HG03354 (cell line): ENCODE results near the gene CYP46A1.

ENCODE experiments used
- ATAC-seq: cut with Tn5 transposase; IDR thresholded peaks from one replicate; pipeline ENCODE4 v1.9.1; 2021; ENCODE audit warnings: mild to moderate bottlenecking; ENCODE audit not compliant: unreplicated experiment, poor library complexity, severe bottlenecking

CYP46A1 gene

DNA sequence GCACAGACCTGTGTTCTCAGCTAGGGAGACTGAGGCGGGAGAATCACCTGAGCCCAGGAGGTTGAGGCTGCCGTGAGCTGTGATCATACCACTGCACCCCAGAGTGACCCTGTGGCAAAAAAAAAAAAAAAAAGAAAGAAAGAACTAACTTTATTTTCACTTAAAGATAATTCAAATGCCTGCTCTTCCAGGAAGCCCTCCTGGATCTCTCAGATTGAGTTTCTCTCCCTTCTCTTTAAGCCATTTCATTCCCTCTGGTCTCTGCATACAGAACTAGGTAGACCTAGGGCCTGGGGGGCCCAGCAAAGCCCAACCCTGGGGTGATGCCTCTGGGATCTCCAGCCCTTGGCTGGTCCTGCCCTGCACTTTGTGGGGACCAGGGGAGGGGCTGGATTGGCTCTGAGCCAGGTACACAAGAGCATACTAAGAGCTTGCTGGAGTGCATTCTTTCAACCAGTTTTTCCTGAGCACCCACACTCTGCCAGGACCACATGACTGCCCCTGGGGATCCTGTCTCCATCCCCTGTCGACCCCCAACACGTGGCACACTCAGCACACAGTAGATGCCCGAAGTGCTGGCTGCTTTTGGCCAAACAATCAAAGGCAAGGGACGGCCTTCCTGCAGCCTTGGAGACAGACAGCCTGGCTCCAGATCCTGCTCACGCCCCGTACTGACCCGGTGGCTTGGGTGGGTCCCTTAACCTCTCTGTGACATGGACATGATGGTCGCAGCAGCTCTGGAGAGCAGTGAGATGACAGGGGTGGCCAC is 52.7 kb downstream of the CYP46A1 start:
- ATAC-seq = no peak

DNA sequence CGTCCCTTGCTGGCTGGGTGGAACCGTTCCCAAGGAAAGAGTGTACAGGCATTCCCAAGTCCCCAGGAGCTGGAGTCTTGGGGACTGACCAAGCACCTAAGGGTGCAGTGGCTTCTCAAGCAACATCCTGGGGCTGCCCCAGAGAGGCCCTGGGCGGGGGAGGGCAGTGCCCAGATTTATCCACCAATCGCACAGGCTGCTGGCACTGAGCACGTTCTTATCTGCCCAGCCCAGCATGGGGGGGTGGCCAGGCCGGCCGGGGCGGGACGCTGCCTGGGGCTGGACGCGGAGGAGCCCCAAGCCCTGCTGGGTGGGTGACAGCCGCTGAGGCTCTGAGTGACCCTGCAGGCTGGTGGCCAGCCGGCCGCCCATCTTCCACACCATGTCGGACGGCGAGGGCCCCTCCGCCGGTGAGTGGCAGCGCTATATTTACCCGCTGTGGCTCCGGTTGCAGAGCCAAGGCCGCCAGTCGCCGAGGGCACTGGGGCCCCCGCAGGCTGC is 53.4 kb downstream of the CYP46A1 start:
- no peak for ATAC-seq

DNA sequence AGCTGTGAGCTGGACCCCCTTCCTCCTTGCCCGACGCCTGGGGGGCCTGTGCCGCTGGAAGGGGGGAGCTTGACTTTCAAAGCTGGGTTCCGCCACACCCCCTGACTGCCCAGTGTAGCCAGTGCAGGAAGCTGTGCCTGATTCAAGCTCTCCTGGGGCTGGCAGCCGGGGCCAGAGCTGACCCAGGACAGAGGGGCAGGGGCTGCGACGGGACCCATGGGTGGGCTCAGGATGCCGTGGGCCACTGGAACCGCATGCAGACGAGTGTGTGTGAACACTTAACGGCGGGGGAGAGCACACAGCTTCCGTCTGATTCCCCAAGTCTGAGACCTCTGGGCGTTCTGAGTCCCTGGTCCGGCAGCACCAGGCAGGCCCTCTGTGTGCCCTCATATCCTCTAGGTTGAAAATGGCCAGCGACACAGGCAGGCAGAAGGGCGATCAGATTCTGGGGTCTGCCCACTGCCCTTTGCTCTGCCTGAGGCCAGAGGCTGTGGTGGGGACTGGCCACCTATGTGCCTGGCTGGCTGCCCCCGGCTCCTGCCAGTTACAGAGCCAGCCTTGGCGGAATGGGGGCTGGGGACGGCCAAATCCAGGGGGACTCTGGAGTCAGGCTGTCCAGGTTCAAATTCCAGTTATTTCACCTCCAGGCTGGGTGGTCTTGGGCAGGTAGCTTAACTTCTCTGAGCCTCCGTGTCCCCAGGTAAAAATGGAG is 54.0 kb downstream of the CYP46A1 start:
- no peak for ATAC-seq

DNA sequence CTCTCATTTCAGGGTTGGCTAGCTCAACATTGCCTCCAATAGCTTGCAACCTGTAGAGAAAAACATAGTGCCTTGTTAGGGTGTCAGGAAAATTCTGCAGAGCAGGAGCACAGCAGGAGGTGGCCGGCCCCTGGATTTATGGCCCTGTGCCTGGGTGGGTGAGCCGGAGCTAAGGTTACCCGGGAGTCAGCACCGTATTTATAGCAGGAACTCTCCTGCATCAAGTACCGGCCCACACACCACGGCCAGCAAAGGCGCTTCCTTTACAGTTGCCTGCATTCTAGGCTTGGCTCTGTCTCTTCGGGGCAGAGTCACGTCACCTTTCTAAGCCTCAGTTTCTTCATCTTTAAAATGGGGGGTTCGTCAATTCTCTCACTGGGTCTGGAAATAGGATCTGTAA is 56.3 kb downstream of the CYP46A1 start:
- ATAC-seq = no peak

DNA sequence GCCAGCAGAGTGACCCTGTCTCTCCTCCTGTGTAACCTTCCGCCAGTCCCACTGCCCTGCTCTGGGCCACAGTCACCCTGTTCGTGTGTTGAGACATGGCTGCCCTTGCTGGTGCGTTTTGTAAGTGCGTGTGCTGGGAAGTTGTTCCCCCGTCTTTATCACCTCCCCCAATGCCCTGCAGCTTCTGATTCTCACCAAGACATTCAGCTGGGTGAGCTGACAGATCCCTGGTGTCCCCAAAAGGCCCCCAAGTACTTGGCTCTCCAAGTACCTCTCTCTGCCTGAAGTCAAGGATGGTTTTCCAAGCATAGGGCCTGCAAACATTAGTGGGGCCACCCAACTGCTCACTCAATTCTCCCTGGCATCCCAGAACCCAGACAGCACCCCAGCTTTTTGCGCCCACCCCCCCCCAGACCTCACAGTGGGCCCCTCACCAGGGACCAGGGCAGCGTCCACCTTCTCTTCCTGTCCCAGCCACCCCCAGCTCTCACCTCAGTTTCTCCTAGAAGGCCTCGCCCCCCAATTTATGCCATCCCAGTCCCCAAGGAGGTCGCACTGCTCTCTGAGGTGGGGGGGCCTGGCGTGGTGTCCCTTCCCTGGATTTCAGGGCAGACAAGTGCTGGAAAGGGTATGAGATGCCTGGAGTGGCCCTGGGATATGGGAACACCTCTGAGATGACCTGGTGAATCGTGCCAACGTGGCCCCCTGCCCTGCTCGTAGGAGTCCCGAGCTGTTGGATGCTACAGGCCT is 57.3 kb downstream of the CYP46A1 start:
- no peak for ATAC-seq

DNA sequence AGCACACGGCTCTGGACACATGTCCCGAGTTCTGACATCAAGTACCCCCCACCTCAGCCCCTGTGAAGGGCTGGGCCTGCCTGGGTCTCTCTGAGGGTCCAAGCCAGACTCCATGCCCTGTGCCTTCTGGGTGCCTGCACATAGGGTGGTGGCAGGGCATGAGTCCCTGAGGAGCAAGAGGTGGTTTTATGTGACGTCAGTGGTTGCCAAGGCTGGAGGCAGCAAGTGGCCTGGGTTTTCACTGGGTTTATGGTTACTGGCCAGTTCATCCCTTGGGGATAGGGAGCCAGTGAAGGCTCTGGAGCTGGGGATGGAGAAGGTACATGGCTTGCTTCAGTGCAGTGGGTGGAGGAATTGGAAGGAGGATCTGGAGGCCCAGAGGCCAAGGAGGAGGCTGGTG is 58.0 kb downstream of the CYP46A1 start:
- ATAC-seq = no peak

DNA sequence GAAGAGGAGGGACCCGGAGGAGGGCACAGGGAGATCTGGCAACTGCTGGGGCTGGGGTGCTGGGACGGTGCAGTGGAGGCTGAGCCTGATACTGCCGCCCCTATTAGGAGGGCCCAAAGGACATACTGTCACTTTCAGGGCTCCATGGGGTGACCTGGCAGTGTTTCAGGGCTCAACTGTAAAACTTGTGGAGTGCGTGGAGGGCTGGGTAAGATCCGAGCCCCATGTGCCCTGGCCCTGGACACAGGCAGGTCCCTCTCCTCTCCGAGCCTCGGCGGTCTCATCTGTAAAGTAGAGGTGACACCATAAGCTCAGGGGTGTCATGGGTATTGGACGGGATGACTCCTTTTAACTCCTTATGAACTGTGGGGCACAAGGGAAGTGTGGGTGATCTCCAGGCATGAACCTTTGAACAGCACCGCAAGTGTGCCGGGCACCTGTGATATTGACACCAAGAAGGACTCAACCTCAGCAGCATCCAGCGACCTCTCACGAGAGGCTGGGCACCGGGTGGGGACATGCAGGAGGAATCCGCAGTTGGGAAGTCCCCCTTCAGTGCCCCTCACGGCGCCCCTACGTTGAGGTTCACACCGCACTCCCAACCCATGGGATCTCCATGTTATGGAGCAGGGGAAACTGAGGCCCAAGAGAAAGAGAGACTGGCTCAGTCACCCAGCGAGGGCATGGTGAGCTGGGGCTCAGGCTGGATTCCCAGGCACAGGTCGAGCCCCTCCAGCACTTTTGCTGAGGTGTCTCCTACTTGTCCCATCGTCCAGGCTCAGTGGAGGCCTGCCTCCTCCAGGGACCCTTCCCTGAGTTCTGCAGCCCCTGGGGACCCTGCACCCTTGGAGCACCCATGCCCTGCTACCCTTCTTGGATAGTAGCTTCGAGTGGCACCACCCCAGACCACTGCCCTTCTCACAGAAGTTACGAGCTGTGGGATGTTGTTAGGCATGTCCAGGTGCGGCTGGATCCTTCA is 58.7 kb downstream of the CYP46A1 start:
- ATAC-seq = no peak

DNA sequence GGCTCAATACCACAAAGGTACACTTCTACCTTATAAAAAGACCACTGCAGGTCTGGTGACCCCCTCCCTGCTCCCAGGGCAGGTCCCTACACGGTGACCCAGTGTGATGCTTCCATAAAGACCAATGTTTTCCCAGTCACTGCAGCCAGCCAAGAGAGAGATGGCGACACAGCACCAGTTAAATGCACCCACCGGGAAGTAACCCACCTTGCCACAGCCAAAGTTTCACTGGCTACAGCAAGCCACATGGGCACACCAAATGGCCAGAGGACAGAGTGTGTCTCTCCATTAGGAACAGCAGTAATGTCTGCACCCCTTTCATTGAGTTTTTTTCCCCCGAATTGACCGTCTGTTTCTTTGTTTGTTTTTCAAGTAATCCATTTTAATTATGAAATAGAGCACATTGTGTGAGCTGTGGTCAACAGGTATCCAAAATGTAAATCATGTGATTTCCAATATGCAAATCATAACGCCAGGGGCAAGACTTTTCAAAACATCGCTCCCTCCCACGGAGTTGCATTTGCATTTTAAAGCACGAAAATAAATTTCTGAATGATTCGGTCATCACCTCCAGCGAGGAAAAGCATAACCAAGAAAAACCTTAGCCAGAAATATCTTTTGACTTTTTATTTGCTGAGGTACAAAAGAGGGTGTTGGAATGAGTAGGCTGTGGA is 60.2 kb downstream of the CYP46A1 start:
- ATAC-seq = no peak

DNA sequence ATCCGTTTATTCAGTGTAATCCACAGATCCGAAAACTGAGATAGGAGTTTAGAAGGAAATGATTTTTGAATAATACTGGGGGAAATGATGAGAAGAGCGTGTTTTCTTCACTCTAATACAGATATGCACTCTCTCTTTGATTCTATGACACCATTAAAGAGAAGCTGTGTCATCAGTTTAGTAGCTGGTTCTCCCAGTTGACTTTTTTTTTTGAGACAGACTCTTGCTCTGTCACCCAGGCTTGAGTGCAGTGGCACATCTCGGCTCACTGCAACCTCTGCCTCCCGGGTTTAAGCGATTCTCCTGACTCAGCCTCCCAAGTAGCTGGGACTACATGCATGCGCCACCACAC is 60.8 kb downstream of the CYP46A1 start:
- ATAC-seq = no peak

DNA sequence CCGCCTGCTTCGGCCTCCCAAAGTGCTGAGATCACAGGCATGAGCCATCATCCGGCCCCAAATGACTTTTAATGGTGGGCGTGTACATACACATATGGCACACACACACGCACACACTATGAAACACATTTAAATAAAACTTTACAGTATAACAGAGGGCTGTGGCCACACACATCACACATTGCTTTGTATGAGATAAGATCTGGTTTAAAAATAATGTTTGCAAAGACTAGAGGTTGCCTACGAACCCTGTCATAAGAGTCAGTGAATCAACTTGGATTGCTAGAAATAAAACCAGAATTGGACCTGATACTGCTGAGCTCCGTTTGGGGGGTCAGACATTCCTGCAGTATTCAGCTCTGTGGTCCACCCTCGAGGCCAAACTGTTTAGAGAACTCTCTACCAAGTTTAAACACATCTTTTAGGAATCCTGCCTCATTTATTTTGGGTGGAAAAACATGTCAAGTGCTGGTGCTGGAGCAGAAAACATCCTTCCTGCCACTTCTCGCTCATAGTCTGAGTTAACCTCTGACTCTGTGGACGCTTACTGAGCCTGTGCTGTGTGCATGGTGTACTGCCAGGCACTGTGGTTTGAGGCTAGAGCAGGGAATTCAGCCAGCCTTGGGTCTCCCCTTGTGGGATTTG is 61.3 kb downstream of the CYP46A1 start:
- ATAC-seq = no peak

DNA sequence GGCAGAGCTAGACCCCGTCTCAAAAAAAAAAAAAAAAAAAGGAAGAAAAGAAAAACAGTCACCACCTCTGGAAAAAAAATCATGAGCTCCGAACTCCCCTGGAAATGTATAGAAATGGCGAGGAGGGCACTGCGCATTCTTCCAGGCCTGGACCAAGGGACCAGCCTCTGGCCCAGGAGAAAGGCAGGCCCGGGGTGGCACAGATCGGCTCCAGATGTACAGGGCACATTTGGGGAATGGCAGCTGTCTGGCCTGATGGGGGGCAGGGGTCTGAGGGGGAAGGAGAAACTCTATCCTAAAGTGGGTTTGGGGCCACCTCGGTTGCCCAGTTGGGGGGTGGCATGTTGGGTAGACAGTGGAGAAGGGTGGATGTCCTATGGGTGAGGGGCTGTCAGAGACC is 63.1 kb downstream of the CYP46A1 start:
- no peak for ATAC-seq

DNA sequence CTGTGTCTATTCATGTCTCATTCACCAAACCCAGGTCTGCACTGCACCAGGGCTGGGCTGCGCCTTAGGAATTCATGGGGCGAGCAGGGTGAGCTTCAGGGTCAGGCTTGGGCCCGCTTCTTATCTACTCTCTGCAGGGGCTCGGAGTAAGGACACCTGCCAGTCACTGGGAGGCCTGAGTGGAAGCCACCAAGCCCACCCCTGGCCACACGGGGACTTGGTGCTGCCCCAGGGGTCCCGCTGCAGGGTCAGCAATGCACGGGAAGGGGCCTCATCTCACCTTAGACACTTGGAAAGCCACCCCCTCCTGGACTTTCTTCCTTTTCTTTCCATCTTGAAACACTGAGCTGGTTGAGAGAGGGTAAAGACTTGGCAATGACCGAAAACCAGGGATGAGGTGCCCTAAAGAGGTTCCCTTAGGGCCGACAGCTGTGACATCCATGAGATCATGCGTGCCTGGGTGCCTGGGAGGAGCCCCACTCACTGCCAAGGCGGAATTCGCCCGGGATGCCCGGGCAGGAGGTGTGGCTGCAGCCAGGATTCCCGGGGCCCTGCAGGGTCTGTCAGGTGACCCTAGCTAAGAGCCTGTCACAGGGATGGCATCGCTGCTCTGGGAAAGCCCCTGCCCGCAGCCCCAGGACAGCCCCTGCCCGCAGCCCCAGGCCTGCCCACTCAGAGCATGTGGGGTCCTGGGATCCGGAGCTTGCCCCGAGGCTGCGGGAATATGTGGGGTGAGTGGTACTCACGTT is 63.7 kb downstream of the CYP46A1 start:
- ATAC-seq = no peak

DNA sequence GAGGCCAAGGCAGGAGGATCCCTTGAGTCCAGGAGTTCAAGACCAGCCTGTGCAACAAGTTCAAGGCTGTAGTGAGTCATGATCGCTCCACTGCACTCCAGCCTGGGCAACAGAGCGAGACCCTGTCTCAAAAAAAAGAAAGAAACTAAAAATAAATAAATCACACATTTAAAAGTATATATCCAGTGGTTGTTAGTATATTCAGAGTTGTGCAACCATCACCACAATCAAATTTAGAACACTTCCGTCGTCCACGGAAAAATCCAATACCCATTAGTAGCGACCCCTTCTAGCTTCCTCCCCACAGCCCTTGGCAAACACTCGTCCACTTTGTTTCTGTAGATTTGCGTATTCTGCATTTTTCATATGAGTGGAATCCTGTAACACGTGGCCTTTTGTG is 64.4 kb downstream of the CYP46A1 start:
- ATAC-seq = no peak

DNA sequence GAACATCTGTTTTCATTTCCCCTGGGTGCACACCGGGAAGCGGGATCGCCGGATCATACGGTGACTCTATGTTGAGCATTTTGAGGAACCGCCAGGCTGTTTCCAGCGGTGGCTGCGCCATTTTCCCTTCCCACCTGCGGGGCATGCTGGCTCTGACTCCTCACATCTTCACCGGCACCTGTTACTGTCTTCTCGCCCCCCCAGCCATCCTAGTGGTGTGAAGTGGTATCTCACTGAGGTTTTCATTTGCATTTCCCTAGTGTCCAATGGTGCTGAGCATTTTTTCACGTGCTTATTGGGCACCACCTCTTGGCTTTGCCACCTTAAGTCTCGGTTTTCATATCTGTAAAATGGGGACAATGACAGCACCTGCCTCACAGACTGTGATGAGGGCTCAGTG is 65.0 kb downstream of the CYP46A1 start:
- ATAC-seq = no peak

DNA sequence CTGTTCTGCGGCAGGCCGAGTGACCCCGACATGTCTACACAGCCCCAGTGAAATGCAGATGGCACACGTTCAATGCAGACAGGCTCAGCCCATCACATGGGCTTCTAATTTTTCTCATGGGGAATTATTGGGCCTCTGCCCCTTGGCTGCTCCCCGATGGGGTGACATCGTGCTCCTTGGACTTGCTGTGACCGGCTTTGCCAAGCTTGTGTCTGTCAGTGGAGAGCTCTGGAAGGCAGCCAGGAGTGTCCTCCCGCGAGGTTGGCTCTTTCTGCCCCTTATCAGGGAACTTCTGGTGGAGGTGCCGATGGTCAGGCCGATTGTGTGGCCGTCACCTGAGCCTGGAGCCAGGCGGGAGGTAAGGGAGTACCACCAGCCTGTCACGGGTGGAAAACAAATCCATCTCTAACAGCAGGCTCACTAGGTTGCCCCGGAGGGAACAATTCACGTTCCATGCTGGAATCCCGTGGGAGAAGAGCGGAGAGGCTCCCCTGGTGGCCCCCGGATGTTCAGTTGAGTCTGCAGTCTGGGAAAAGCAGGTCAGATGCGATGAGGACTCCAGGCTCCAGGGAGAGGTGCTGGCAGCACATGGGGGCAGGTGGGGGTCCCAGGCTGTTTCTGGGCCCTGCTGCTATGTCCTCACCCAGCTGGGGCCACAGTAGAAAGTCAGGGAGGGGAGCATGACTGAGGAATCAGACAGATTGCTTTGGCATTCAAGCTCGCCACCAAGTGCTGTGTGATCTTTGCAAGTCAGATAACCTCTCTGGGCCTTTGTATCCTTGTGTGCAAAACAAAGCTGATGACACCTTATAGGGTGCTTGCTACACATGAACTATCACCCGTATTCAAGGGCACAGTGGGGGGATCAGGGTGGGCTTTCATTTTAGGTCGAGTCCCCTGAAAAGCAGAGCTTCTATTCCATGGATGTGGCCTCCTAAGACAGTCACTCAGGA is 65.9 kb downstream of the CYP46A1 start:
- ATAC-seq = no peak

DNA sequence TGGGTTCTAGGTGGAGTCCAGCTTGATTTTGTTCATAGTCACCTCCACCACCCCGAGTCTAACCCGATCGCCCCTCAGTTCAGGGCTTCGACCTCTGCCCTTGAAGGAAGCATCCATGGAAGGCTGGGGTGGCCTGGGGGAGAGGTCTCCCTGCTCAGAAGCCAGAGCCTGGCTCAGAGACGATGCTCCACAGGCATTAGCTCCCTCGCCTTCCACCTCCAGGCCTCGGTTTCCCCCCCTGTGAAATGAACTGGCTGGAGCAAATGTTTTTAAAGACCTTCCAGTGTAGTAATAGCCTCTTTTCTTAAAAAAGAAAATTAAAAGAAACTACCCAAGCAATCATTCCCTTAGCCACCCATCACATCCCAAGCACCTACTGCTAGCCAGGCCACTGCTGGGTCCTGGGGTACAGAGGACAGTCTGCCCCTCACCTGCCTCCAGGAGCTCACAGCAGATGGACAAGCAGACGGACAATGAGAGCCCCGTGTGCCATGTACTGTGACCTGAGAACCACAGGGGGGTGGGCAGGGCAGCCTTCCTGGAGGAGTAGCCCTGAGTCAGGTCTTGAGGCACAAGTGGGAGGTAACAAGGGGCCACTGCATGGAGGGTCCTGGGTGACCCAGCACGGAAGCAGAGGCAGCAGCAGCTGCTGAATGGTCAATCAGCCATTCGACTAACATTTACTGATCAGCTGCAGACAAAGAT is 66.8 kb downstream of the CYP46A1 start:
- no peak for ATAC-seq
